VCaP (cell line): Measurements from ENCODE around the gene SLC2A8.
A peak's percentile ranks its signal among the peaks of the same experiment; 100 is the strongest.

Experiments
- H3K27ac ChIP-seq: fragments of 450-650 bp; 2 replicates; pipeline ENCODE4 v1.5.1; 2017
- CTCF ChIP-seq: fragments of 450-650 bp; conservative IDR thresholded peaks from 2 replicates; pipeline ENCODE4 v1.5.1; 2017; ENCODE audit warnings: mild to moderate bottlenecking, moderate library complexity

SLC2A8 gene

DNA sequence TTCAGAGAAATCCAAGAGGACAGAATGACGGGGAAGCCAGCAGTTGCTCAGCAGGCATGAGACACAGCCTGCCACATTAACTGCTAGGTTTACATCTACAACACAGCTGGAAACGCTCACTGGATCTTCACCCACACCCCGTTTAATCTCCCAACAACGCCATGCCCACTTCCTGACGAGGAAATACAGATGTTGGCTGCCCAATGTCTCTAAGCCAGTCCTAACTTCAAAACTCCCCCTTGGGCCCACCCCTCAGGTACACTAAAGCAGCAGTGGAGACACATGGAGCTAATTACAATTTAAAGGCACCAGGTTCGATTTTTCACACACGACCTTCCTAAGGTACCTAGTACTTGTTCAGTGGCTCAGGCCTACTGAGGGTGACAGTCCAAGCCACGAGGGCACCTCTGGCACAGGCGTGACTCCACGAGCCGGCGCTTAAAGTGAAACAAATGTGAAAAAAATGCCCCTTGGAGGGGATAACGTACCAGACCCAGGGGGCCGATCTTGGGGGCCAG lies 53.3 kb downstream of the SLC2A8 start:
- TF ChIP-seq CTCF: no peak
- peak overlapping the region; percentile 98 for H3K27ac ChIP-seq

- peak within 1 kb of the TSS; percentile 98 for H3K27ac ChIP-seq
Measured at GRCh38 chr9:127450830-127451607, 54.0 kb downstream of the SLC2A8 start, which contains the start of the genes LRSAM1 and RPL12. TSS of gene LRSAM1 (plus strand) at chr9:127451510. CDS start at chr9:127454528, 3,018 bp downstream. TSS of gene RPL12 (minus strand) at chr9:127451406. CDS start at chr9:127451317, 89 bp downstream.

DNA sequence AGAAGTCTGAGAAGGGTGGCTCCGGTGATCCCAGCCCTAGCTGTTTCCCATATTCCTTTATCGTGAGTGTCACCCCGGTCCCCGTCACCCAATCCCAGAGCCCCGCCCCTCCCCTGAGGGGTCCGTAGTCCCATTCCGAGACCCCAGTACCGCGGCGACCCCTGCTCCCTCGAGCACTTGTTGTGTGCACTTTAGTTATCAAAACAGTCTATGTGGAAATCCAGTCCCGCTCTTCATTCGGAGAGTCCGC lies 54.6 kb downstream of the SLC2A8 start:
- TF ChIP-seq CTCF: no peak
- peak overlapping the region; percentile 98 for H3K27ac ChIP-seq

More at GRCh38 chr9:127450830-127451607, 54.0 kb downstream of the SLC2A8 start, which contains the start of the genes LRSAM1 and RPL12:
- no peak for TF ChIP-seq CTCF

DNA sequence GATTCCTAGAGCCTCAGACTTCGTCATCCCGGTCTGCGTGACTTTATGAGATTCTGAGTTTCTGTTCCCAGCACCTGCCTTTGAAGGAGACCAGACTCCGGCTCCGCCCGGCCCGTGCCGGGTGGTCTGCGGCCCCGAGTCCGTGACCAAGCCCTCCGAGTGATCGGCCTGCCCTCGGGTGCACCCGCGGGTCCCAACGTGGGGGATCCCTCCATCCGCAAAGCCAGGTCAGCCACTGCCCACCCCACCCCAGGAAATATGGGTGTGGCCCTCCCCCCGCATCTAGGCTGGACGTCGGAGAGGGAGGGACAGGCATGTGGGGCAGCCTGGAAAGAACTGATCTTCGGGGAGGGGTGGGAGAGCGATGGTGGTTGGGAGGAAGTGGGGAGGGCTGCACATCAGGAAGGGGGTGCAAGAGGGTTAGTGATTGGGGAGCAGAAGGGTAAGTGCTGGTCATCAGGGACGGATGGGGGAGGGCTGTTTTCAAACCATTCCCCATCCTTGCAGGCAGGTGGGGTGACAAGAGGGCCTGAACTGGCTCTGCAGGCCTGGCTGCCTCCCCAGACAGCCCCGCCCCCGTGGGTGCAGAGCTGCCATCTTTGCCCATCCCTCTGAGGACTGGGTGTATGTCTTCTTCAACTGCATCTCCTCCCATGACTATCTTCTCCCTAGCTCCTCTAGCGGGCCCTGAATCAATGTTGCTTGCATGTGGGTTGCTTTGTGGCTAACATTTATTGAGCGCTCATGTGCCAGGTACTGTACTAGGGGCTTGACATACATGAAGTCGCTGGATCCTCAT lies 55.1 kb downstream of the SLC2A8 start:
- TF ChIP-seq CTCF: 0 out of 2 replicates have a peak, but pooled peaks have one; percentile 6
- H3K27ac ChIP-seq: peak overlapping the region; percentile 98

- TF ChIP-seq CTCF: no peak
Measured at GRCh38 chr9:127452691-127453090, 55.7 kb downstream of the SLC2A8 start.

DNA sequence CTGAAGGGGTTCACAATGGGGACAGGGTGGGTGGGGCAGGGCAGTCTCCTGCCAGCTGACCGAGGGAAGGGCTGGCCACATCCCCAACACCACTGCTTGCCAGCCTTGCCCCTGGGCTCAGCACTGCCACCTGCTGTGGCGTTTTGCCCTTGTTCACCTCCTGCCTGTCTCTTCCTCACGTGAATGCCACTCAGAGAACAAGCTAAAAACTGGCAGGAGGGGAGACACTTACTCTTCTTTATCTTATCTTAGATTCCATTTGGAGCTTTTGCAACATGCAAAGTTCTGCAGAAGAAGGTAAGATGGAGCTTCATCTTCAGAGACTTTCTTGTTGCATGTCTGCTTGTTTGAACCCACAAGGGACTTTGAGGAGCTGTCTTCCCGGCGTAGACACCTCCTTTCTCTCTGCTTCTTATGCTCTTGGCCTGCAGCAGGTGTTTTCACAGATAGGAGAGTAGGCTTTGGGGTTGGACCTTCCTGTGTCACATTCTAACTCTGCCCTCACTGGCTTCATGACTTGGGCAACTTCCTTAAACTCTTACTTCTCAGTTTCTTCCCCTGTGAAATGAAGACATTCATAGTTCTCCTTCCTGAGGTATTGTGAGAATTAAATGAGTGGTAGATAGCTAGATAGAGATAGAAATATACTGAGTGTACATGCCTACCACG lies 58.5 kb downstream of the SLC2A8 start:
- no peak overlapping the region; the same call in 1 of the 2 replicates for H3K27ac ChIP-seq
- TF ChIP-seq CTCF: peak; percentile 76

More at GRCh38 chr9:127452691-127453090, 55.7 kb downstream of the SLC2A8 start:
- peak overlapping the region; percentile 98 for H3K27ac ChIP-seq
